ACC112 (cell line): ENCODE data around the gene ERGIC1.
A peak's percentile ranks its signal among the peaks of the same experiment; 100 is the strongest.

Experiments used
- H2AFZ ChIP-seq: fragments of 200-600 bp; sonication (generic); one replicate; pipeline ENCODE4 v1.6.0; 2017; ENCODE audit warnings: antibody characterized with exemption, low read length; ENCODE audit not compliant: unreplicated experiment
- H3K27ac ChIP-seq: fragments of 200-600 bp; sonication (generic); 2 replicates; pipeline ENCODE4 v1.5.1; 2014; ENCODE audit warnings: low read depth, mild to moderate bottlenecking, antibody characterized with exemption, low read length, moderate library complexity
- H3K27me3 ChIP-seq: fragments of 200-600 bp; sonication (generic); 2 replicates; pipeline ENCODE4 v1.6.1; 2014; ENCODE audit warnings: mild to moderate bottlenecking, antibody characterized with exemption, low read length, moderate library complexity, mixed read lengths; ENCODE audit not compliant: insufficient read depth
- H3K36me3 ChIP-seq: fragments of 200-600 bp; sonication (generic); 2 replicates; pipeline ENCODE4 v1.6.1; 2016; ENCODE audit warnings: mild to moderate bottlenecking, antibody characterized with exemption, low read length, moderate library complexity, mixed read lengths; ENCODE audit not compliant: insufficient read depth
- H3K4me1 ChIP-seq: fragments of 200-600 bp; sonication (generic); one replicate; pipeline ENCODE4 v1.6.1; 2016; ENCODE audit warnings: low read length, mixed read lengths; ENCODE audit not compliant: insufficient read depth, unreplicated experiment, control insufficient read depth
- H3K4me3 ChIP-seq: fragments of 200-600 bp; sonication (generic); 2 replicates; pipeline ENCODE4 v1.5.1; 2014; ENCODE audit warnings: mild to moderate bottlenecking, low read depth, low read length
- H3K79me2 ChIP-seq: fragments of 200-600 bp; sonication (generic); one replicate; pipeline ENCODE4 v1.6.0; 2016; ENCODE audit warnings: low read length; ENCODE audit not compliant: control insufficient read depth, unreplicated experiment, insufficient read depth

The ERGIC1 gene

GRCh38 chr5:172984244-172984953 lies 150.3 kb downstream of the ERGIC1 start:
- Histone ChIP-seq H2AFZ (peak overlapping the region; percentile 26), H3K79me2 (peaks cover 54% of the 10 kb centered on the region), H3K27ac (peak overlapping the region; percentile 79), H3K4me3 (peak overlapping the region; percentile 86), H3K4me1 (peaks cover 8% of the 10 kb centered on the region), H3K36me3 (peaks cover 10% of the 10 kb centered on the region; the same call in 1 of the 2 replicates), H3K27me3 (no peaks in the 10 kb centered on the region)

GRCh38 chr5:172985596-172985995 lies 151.5 kb downstream of the ERGIC1 start:
- Histone ChIP-seq H2AFZ (no peak overlapping the region), H3K27me3 (no peaks in the 10 kb centered on the region), H3K4me3 (peak overlapping the region; percentile 86), H3K27ac (no peak overlapping the region), H3K79me2 (peaks cover 62% of the 10 kb centered on the region), H3K4me1 (peaks cover 8% of the 10 kb centered on the region), H3K36me3 (peaks cover 10% of the 10 kb centered on the region; the same call in 1 of the 2 replicates)

DNA sequence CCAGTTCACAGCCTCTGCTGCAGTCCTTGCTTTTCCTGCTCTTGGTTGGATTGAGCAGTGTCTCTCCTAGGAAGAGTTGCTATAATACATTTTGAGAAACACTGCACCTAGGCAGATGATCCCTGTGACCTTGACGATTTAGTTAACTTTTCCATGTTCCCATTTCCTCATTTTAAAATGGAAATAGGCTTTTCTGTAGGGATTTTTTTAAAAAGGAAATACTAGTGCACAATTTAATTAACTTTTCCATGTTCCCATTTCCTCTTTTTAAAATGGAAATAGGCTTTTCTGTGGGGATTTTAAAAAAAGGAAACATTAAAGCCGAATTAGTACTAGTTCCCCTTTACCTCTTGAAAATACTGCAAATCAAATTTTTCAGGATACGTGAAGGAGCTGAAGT lies 154.2 kb downstream of the ERGIC1 start:
- Histone ChIP-seq H3K27ac (no peak overlapping the region), H3K36me3 (peaks cover 10% of the 10 kb centered on the region; the same call in 1 of the 2 replicates), H2AFZ (no peak overlapping the region), H3K4me1 (peaks cover 8% of the 10 kb centered on the region), H3K27me3 (no peaks in the 10 kb centered on the region), H3K4me3 (no peak overlapping the region), H3K79me2 (peaks cover 79% of the 10 kb centered on the region)

- H3K4me1 ChIP-seq, result peaks cover 2% of the 10 kb centered on the region
- H2AFZ ChIP-seq, result no peak overlapping the region
- peaks cover 67% of the 10 kb centered on the region for H3K79me2 ChIP-seq
- no peaks in the 10 kb centered on the region for H3K27me3 ChIP-seq
- H3K4me3 ChIP-seq, result no peak overlapping the region
- H3K36me3 ChIP-seq, result peaks cover 20% of the 10 kb centered on the region; the same call in 1 of the 2 replicates
- H3K27ac ChIP-seq, result no peak overlapping the region
Observed at GRCh38 chr5:172990776-172991175, 156.7 kb downstream of the ERGIC1 start.

DNA sequence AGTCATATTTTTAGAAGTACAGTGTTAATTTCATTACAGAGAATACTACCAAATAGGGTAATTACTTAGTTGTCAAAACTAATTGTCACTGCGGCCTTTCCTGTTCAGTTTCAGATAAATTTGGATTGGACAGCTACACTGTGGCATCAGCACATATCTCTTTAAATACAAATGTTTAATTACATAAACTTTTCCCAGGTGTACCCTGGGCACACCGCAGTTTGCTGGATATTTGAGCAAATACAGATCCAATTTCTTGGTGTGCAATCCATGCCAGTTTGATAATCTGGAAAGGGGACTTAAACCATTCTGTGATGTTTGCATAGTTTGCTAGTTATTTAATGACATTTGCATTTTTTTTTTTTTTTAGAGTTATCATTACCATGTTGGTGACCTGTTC lies 160.4 kb downstream of the ERGIC1 start:
- Histone ChIP-seq H3K27ac (no peak overlapping the region), H3K27me3 (no peaks in the 10 kb centered on the region), H2AFZ (no peak overlapping the region), H3K4me3 (no peak overlapping the region), H3K36me3 (peaks cover 17% of the 10 kb centered on the region), H3K79me2 (peaks cover 39% of the 10 kb centered on the region), H3K4me1 (no peaks in the 10 kb centered on the region)

GRCh38 chr5:172999372-172999973 lies 165.4 kb downstream of the ERGIC1 start:
- no peaks in the 10 kb centered on the region for H3K4me1 ChIP-seq
- no peak overlapping the region for H2AFZ ChIP-seq
- peaks cover 17% of the 10 kb centered on the region for H3K36me3 ChIP-seq
- peaks cover 46% of the 10 kb centered on the region for H3K79me2 ChIP-seq
- H3K4me3 ChIP-seq, result no peak overlapping the region
- no peak overlapping the region for H3K27ac ChIP-seq
- no peaks in the 10 kb centered on the region for H3K27me3 ChIP-seq

- peaks cover 13% of the 10 kb centered on the region for H3K36me3 ChIP-seq
- no peaks in the 10 kb centered on the region for H3K27me3 ChIP-seq
- H3K27ac ChIP-seq, result no peak overlapping the region
- no peaks in the 10 kb centered on the region for H3K4me1 ChIP-seq
- peaks cover 50% of the 10 kb centered on the region for H3K79me2 ChIP-seq
- H2AFZ ChIP-seq, result no peak overlapping the region
- no peak overlapping the region for H3K4me3 ChIP-seq
Observed at GRCh38 chr5:172999974-173000373, 165.9 kb downstream of the ERGIC1 start.

DNA sequence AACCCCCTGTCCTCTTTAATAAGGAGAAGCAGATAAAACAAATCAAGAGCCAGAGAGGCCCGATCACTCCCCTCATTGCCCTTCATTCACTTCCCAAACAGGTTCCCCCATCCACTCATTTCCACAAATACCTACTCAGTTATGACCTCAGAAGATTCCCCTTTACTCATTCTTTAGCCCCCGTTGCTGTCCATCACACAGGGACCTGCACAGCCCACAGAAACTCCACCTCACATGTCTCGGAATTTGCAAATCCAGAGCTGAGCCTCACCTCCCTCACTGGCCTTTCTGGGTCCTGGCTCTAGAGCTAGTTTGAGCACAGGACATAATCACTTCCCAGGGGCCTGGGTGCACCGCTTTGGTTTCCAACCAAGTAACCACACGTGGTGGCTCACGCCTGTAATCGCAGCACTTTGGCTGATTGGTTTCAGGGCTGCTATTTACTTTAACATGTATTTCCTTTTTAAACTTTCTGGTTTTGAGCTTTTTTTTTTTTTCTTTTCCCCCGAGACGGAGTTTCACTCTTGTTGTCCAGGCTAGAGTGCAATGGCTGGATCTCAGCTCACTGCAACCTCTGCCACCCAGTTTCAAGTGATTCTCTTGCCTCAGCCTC lies 167.3 kb downstream of the ERGIC1 start:
- Histone ChIP-seq H3K4me1 (no peaks in the 10 kb centered on the region), H2AFZ (no peak overlapping the region), H3K27ac (no peak overlapping the region), H3K79me2 (peaks cover 61% of the 10 kb centered on the region), H3K4me3 (no peak overlapping the region), H3K36me3 (peaks cover 7% of the 10 kb centered on the region; the same call in 1 of the 2 replicates), H3K27me3 (no peaks in the 10 kb centered on the region)
